PFSK-1 (cell line): Measurements from ENCODE around the gene SLAMF1.

Source experiments
- FOXP2 ChIP-seq: optimal IDR thresholded peaks from 2 replicates; pipeline ENCODE3; 2011; ENCODE audit warnings: borderline replicate concordance, control low read depth, inconsistent platforms; ENCODE audit not compliant: insufficient read depth; ENCODE audit errors: extremely low read length, extremely low read depth
- POLR2AphosphoS5 ChIP-seq: IDR thresholded peaks from 2 replicates; pipeline ENCODE4 v1.6.1; 2012; ENCODE audit warnings: low read depth, mild to moderate bottlenecking, control low read depth, low read length, moderate library complexity
- SIN3A ChIP-seq: IDR thresholded peaks from 2 replicates; pipeline ENCODE4 v1.6.1; 2012; ENCODE audit warnings: mild to moderate bottlenecking, low read length, moderate library complexity, borderline replicate concordance; ENCODE audit not compliant: insufficient read depth
- TAF1 ChIP-seq: IDR thresholded peaks from 2 replicates; pipeline ENCODE4 v1.6.1; 2012; ENCODE audit warnings: low read length, control low read depth, borderline replicate concordance; ENCODE audit not compliant: insufficient read depth
- TF ChIP-seq, protein P1 (sequence below), 2 experiments: IDR thresholded peaks; 2 replicates each; pipeline versions ENCODE4 v1.6.1 to v1.8.0; 2011 to 2012; ENCODE audit warnings: low read depth in 2 of 2, low read length in 2 of 2, control low read depth in 1 of 2, inconsistent platforms in 1 of 2, mild to moderate bottlenecking in 1 of 2, moderate library complexity in 1 of 2; ENCODE audit not compliant: insufficient read depth in 1 of 2

The SLAMF1 gene

DNA sequence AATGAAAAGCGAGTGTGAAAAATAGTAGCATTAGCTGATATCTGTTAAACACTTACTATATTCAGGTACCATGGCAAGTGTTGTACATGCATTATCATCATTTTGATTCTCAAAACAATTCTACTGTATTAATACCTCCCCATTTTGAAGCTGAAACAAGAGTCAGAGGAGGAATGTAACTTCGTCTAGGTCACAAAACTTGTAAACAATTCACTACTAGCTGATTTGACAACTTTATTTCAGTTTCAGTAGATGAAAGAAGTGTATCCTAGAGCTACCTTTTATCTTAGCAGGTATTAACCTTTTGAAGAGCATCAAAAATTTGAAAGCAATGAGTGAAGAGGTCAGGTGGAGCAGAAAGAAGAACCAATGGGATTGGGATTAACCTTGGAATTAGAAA lies 69.2 kb downstream of the SLAMF1 start:
- no peak for TF ChIP-seq TAF1
- no peak for TF ChIP-seq POLR2AphosphoS5
- no peak for TF ChIP-seq SIN3A
- no peak for TF ChIP-seq FOXP2
- TF ChIP-seq, protein P1, sequence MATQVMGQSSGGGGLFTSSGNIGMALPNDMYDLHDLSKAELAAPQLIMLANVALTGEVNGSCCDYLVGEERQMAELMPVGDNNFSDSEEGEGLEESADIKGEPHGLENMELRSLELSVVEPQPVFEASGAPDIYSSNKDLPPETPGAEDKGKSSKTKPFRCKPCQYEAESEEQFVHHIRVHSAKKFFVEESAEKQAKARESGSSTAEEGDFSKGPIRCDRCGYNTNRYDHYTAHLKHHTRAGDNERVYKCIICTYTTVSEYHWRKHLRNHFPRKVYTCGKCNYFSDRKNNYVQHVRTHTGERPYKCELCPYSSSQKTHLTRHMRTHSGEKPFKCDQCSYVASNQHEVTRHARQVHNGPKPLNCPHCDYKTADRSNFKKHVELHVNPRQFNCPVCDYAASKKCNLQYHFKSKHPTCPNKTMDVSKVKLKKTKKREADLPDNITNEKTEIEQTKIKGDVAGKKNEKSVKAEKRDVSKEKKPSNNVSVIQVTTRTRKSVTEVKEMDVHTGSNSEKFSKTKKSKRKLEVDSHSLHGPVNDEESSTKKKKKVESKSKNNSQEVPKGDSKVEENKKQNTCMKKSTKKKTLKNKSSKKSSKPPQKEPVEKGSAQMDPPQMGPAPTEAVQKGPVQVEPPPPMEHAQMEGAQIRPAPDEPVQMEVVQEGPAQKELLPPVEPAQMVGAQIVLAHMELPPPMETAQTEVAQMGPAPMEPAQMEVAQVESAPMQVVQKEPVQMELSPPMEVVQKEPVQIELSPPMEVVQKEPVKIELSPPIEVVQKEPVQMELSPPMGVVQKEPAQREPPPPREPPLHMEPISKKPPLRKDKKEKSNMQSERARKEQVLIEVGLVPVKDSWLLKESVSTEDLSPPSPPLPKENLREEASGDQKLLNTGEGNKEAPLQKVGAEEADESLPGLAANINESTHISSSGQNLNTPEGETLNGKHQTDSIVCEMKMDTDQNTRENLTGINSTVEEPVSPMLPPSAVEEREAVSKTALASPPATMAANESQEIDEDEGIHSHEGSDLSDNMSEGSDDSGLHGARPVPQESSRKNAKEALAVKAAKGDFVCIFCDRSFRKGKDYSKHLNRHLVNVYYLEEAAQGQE (IDR thresholded peaks at IDR 0.05; ENCODE audit: insufficient read depth in 1 of 2, low read depth in 2 of 2, low read length in 2 of 2) = no peak

DNA sequence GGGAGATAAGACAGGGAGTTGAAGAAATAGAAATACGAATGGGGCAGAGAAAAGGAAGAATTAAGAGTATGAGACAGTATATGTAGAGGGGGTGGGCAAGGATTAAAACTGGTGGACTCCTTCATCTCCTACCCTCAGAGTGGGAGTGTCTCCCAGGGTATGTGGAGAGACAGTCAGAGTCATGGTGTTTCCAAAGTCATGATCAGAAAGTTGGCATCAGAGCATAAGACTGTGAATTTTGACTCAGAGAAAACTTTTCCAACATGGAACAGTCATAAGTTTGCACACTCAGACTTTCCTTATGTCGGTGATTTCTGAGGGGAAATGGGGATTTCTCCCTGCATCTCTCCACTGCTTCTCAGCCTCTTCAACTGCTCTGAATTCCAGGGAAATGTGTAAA lies 70.0 kb downstream of the SLAMF1 start:
- TF ChIP-seq FOXP2 (no peak), SIN3A (no peak), POLR2AphosphoS5 (no peak), TAF1 (no peak)
- TF ChIP-seq, protein P1 (IDR thresholded peaks at IDR 0.05; ENCODE audit: insufficient read depth in 1 of 2, low read depth in 2 of 2, low read length in 2 of 2) = no peak

DNA sequence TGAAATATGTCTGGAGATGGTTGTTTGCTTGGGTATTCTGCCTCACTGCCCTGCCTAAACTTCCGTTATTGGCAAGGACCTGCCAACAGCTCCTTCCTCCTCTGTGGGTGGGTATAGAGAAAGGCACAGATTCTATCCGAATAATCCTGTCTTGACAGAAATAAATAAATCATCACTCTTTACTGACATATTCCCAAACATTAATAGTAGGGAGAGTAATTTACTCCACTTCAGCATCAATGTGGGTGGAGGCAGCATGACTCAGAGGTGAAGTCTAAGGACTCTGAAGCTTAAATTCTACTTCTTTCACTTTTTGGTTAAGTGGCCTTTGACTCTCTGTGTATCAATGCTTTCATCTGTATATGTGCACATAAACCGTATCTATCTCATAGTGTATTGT lies 70.5 kb downstream of the SLAMF1 start:
- TF ChIP-seq TAF1 = no peak
- TF ChIP-seq, protein P1 (IDR thresholded peaks at IDR 0.05; ENCODE audit: insufficient read depth in 1 of 2, low read depth in 2 of 2, low read length in 2 of 2) = no peak
- no peak for TF ChIP-seq SIN3A
- TF ChIP-seq POLR2AphosphoS5 = no peak
- no peak for TF ChIP-seq FOXP2

DNA sequence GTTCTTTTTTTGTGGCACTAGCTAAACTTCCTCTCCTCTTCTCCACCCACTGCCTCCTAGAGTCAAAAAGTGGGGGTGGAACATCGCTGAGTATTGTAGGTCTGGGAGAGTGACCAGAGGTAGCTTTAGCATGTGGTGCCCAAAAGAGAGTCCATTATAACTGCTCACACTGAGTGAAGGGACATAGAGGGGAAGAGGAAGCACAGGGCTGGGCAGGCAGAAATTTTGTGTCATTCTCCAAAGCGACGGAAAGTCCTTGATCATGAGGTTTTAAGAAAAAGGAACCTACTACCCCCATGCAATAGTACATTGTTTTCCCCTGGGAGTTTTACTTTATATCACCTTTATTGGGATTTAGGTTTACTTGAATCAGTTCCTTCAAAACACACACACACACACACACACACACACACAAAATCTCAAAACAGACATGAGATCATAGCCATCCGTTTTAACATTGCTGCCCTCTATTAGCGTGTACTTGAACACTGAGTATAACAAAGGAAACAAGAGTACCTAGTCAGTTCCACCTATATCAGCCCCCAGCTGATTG lies 71.7 kb downstream of the SLAMF1 start:
- TF ChIP-seq SIN3A (no peak), FOXP2 (no peak), TAF1 (no peak), POLR2AphosphoS5 (no peak)
- TF ChIP-seq, protein P1 (IDR thresholded peaks at IDR 0.05; ENCODE audit: insufficient read depth in 1 of 2, low read depth in 2 of 2, low read length in 2 of 2) = no peak

DNA sequence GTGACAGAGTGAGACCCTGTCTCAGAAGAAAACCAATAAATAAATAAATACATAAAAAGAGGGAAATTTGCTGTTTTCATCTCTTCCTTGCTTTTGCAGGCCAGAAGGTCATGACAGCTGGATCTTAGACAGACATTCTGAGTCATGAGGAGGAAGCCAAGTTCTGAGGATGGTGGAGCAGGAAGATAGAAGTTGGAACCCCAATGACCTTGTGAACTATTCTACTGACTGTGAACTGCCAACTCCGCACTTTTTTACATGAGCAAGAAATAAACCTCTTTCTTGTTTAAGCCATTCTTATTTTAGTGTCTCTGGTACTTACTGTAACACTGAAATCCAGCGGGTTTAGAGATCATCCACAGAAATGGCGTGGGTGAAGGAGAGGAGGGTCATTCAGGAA lies 76.0 kb downstream of the SLAMF1 start:
- no peak for TF ChIP-seq TAF1
- TF ChIP-seq FOXP2 = no peak
- TF ChIP-seq, protein P1 (IDR thresholded peaks at IDR 0.05; ENCODE audit: insufficient read depth in 1 of 2, low read depth in 2 of 2, low read length in 2 of 2) = no peak
- TF ChIP-seq SIN3A = no peak
- TF ChIP-seq POLR2AphosphoS5 = no peak
